ENCODE measurements around the gene HDAC4. TPM values are rescaled to one million over a fixed set of nuclear protein-coding genes. Genes with fewer than 3 reads are reported as not detected.

HDAC4 gene
- total and polyA plus RNA-seq, 10 of the 15 experiments (the other 5 are each of a cell fraction or from before 2014, with no cell fraction given), result 0.22 to 15.7 (median 4.8) TPM

- Histone ChIP-seq H4K20me1 (ENCODE audit: control insufficient read depth, insufficient read depth) (no peaks in the 10 kb centered on the region), H3K4me2 (ENCODE audit: control insufficient read depth, insufficient read depth) (no peak overlapping the region), H3K27ac (ENCODE audit: control insufficient read depth, insufficient read depth) (no peak overlapping the region), H3K27me3 (replicated peaks in 1 of 2; ENCODE audit: control insufficient read depth in 2 of 2, insufficient read depth in 2 of 2, low read length in 1 of 2) (peaks cover 0 to 4% of the 10 kb centered on the region in 2 experiments; a peak in 3 of 4 replicates), H3K4me1 (ENCODE audit: control insufficient read depth, insufficient read depth, low read length) (no peaks in the 10 kb centered on the region), H2AFZ (ENCODE audit: control insufficient read depth, low read depth, low read length) (no peak overlapping the region), H3K36me3 (ENCODE audit: control insufficient read depth in 2 of 2, insufficient read depth in 2 of 2, low read length in 1 of 2) (no peaks in the 10 kb centered on the region), H3K4me3 (no peak overlapping the region), H3K9me3 (replicated peaks; ENCODE audit: control insufficient read depth, insufficient read depth, low read length) (no peaks in the 10 kb centered on the region; the same call in 2 of the 3 replicates), H3K9ac (ENCODE audit: control insufficient read depth, insufficient read depth, low read length) (no peak overlapping the region), H3K79me2 (ENCODE audit: control insufficient read depth, insufficient read depth, low read length) (no peaks in the 10 kb centered on the region)
- 49% methylated on average over 11 of the region's 11 CpGs for WGBS (ENCODE audit: insufficient coverage, insufficient replicate concordance, low lambda C conversion rate, missing lambda C conversion rate)
- TF ChIP-seq BHLHE40 (IDR thresholded peaks at IDR 0.05; ENCODE audit: borderline replicate concordance in 1 of 2, low read depth in 2 of 2, low read length in 1 of 2), result no peak
- TF ChIP-seq ASH2L (IDR thresholded peaks at IDR 0.05; ENCODE audit: borderline replicate concordance, low read depth), result no peak
- TF ChIP-seq HCFC1 (IDR thresholded peaks at IDR 0.05; ENCODE audit: low read length), result no peak
- no peak for TF ChIP-seq ZNF622 (IDR thresholded peaks at IDR 0.05)
- TF ChIP-seq ZNF24 (IDR thresholded peaks at IDR 0.05), result no peak
- TF ChIP-seq FOXM1 (IDR thresholded peaks at IDR 0.05; ENCODE audit: low read depth, low read length), result no peak
- TF ChIP-seq GATAD2B (conservative IDR thresholded peaks at IDR 0.05; ENCODE audit: low read depth), result no peak
- no peak for TF ChIP-seq ZNF384 (IDR thresholded peaks at IDR 0.05; ENCODE audit: borderline replicate concordance, low read depth, low read length)
- no peak for TF ChIP-seq CREB1 (IDR thresholded peaks at IDR 0.05; ENCODE audit: low read depth)
- TF ChIP-seq TCF3 (IDR thresholded peaks at IDR 0.05; ENCODE audit: borderline replicate concordance, insufficient read depth, low read depth, low read length), result no peak
- TF ChIP-seq ZNF217 (IDR thresholded peaks at IDR 0.05), result no peak
- TF ChIP-seq EGR1 (IDR thresholded peaks at IDR 0.05; ENCODE audit: borderline replicate concordance in 1 of 2, low read depth in 2 of 2, low read length in 2 of 2), result no peak
- TF ChIP-seq CEBPB (IDR thresholded peaks at IDR 0.05; ENCODE audit: borderline replicate concordance in 1 of 2, low read depth in 2 of 2, low read length in 2 of 2), result no peak
- intact Hi-C loops (cut with micrococcal nuclease; ENCODE audit: unreplicated experiment), result no loop called here
- ChIA-PET CTCF (no interaction called here), RAD21 (ENCODE audit: unreplicated experiment) (no interaction called here), SMC1A (ENCODE audit: uncharacterized antibody, unreplicated experiment) (no interaction called here), POLR2A (no interaction called here)
- in situ Hi-C loops (cut with MboI), result no loop called here
- DNase-seq (ENCODE audit: low read depth, low spot score), result no peak
- BruUV-seq (replicated peaks), result no TSS peak
- no peak for FAIRE-seq
- ATAC-seq, result no peak
Observed at GRCh38 chr2:239412905-239413603, 12.2 kb upstream of the HDAC4 start.

All from GM12878 (cell line).